NCI-H526 treated with DMSO at 0.1 percent for 48 hours (cell line): Measurements from ENCODE around the gene SMPDL3A.

Experiments
- DNase-seq: peaks from one replicate; lab custom pipeline; 2025; lab: John Stamatoyannopoulos, UW

The SMPDL3A gene

GRCh38 chr6:122804962-122805485 lies 16.0 kb downstream of the SMPDL3A start:
- DNase-seq, result no peak

- no peak for DNase-seq
Measured at GRCh38 chr6:122806291-122806690, 17.2 kb downstream of the SMPDL3A start.

GRCh38 chr6:122808121-122808885 lies 19.2 kb downstream of the SMPDL3A start:
- no peak for DNase-seq

- DNase-seq, result no peak
Measured at GRCh38 chr6:122809001-122809400, 19.9 kb downstream of the SMPDL3A start.

GRCh38 chr6:122809691-122810090 lies 20.6 kb downstream of the SMPDL3A start:
- no peak for DNase-seq

GRCh38 chr6:122810189-122810588 lies 21.1 kb downstream of the SMPDL3A start:
- DNase-seq, result no peak

- no peak for DNase-seq
Measured at GRCh38 chr6:122817358-122817757, 28.3 kb downstream of the SMPDL3A start.

GRCh38 chr6:122817766-122818165 lies 28.7 kb downstream of the SMPDL3A start:
- no peak for DNase-seq

GRCh38 chr6:122818866-122819265 lies 29.8 kb downstream of the SMPDL3A start:
- DNase-seq, result no peak

- DNase-seq, result no peak
Measured at GRCh38 chr6:122821095-122821494, 32.0 kb downstream of the SMPDL3A start.

- peak; percentile 43 for DNase-seq
Measured at GRCh38 chr6:122825163-122825562, 36.1 kb downstream of the SMPDL3A start.

GRCh38 chr6:122829456-122829855 lies 40.4 kb downstream of the SMPDL3A start:
- DNase-seq, result no peak

GRCh38 chr6:122831511-122831910 lies 42.5 kb downstream of the SMPDL3A start:
- no peak for DNase-seq

- DNase-seq, result no peak
Measured at GRCh38 chr6:122832459-122832858, 43.4 kb downstream of the SMPDL3A start.

- no peak for DNase-seq
Measured at GRCh38 chr6:122833021-122833491, 44.0 kb downstream of the SMPDL3A start.

- peak; percentile 11 for DNase-seq
Measured at GRCh38 chr6:122838060-122838780, 49.2 kb downstream of the SMPDL3A start.

- peak; percentile 30 for DNase-seq
Measured at GRCh38 chr6:122839472-122839871, 50.4 kb downstream of the SMPDL3A start.

GRCh38 chr6:122839906-122840305 lies 50.8 kb downstream of the SMPDL3A start:
- DNase-seq, result no peak

- DNase-seq, result no peak
Measured at GRCh38 chr6:122845464-122845863, 56.4 kb downstream of the SMPDL3A start.

GRCh38 chr6:122845916-122846612 lies 57.0 kb downstream of the SMPDL3A start:
- no peak for DNase-seq

- no peak for DNase-seq
Measured at GRCh38 chr6:122853259-122853995, 64.4 kb downstream of the SMPDL3A start.
